ENCODE results near the gene CYP2F1.
"Not testable (repeated sequence)": the region's sequence is repeated elsewhere in the genome, so short reads cannot be mapped to it uniquely, and the experiment has no call there.

The CYP2F1 gene

DNA sequence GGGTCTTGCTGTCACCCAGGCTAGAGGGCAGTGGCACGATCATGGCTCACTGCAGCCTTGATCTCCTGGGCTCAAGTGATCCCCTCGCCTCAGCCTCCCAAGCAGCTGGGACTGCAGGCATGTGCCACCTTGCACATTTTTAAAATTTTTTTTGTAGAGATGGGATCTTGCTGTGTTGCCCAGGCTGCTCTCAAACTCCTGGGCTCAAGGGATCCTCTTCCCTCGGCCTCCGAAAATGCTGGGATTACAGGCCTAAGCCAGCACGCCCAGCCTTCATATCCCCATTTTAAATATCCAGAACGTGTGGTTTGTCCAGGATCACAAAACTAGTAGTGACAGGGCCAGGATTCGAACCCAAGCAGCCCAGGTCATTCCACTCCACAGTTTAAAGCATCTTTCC is 13.1 kb downstream of the CYP2F1 start:
- DNase-seq = not testable (repeated sequence)

DNA sequence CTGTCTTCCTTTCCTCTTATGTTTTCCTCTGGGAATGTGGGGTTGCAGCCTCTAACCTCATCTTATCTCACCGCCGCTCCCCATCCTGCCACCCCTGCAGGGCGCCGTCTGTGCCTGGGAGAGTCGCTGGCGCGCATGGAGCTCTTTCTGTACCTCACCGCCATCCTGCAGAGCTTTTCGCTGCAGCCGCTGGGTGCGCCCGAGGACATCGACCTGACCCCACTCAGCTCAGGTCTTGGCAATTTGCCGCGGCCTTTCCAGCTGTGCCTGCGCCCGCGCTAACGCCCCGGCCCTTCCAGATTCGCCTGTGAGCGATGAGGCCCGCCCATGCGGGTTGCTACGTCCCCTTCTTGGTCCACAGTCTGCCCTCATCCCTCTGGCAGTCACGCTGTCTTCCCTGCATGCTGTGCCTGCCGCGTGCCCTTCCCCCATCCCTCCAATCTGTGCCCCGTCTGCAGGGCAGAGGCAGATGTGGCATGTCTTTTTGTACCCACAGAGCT is 13.6 kb downstream of the CYP2F1 start:
- peak; percentile 28 to 59 for DNase-seq

DNA sequence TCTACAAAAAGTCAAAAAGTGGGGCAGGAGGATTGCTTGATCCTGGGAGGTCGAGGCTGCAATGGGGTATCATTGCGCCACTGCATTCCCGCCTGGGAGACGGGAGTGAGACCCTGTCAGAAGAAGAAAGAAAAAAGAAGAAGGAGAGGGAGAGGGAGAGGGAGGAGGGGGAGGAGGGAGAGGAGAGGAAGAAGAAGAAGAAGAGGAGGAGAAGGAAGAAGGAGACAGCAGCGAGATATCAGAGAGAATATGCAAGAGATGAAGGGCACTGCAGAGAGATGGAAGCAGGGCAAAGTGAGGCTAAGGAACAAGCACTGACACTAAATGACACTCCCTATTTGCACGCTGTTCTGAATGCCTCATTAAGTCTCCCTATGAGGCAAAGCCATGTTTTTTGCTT is 14.5 kb downstream of the CYP2F1 start:
- no peak for DNase-seq

DNA sequence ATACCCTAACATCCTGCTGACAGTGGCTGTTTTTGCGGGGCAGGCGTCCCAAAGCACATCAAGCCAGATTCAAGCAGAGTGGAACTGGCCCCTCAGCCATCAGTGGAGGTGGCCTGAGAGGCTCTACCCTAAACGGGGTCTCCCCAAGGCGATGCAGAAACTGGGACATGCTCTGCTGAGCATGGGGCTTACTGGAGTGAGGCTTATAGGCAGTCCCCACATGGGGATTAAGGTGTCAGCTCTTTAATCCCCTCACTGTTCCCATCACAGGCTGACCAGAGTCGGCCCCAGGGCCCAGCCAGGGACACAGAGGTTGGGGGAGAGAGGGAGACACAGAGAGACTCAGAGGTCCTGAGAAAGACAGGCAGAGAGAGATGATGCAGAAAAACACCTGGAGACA is 17.0 kb downstream of the CYP2F1 start:
- DNase-seq = peak in 1 of 2 experiments; percentile 7

DNA sequence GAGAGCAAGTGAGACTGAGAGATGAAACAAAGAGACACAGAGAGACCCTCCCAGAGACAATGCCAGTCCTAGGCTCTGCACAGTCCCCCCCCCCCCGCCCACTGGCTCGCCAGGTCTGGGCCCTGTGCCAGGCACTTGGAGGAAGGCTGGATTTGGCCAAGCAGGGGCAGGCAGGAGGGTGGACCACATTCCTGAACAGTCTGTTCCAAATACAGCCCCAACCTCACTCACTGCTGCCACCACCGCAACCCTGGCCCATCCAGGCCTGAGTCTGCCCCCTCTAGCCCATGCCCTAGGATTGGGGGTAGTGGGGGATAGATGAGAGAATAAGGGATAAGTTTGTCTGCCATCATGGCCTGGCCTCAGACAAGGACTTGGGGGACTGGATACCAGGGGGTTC is 19.0 kb downstream of the CYP2F1 start:
- no peak for DNase-seq

DNA sequence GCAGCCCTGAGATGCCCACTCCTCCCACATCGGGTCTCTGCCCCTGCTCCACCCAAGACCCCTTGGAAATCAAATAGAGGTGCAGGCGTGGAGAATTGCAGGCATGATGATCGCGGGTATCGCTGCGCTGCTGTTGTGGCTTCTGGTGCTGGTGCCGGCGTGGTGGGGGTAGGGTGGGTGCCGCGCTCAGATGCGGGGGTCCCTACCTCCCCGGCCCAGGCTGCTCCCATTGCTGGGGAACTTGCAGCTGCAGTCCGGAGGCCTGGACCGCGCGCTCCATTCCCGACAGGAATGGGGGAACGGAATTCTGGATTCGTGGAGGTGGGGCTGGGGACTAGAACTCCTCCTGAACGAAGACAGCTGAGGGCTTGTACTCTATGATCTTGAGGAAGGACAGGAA is 20.4 kb downstream of the CYP2F1 start:
- no peak for DNase-seq

DNA sequence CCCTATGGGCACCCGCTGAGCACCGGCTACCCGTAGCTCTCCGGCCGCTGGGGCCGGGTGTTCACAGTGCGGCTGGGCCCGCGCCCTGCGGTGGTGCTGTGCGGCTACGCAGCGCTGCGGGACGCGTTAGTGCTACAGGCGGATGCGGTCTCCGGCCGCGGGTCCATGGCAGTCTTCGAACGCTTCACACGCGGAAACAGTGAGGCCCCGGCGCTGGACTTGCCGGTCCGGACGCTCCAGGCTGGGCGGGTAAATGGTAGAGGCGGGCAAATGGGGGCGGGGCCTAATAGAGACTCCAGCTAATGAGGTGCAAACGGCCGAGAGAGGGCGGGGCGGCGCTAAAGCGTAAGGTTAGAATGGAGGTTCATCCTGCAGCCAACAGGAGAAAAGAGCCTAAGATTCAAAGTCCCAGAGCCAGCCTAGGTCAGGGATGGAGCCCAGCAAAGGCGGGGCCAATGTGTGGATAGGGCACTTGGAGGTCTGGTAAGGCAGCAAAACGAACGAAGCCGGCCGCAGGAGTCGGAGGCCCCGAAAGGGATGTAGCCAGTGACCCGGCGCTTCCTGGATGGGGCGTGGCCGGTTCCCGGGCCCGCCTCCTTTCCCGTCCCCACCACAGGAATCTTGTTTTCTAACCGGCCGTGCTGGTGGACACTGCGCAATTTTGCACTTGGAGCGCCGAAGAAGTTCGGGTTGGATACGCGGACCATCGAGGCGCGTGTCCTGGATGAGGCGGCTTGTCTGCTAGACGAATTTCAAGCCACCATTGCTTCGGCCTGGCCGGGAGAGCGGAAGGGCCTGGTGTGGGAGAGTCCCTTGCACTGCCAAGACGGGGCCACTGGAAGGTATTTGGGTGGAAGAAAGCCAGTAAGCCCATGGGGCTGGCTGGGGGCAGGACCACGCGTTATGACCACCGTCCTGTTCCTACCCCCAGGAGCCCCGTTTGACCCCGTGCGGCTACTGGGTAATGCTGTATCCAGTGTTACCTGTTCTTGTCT is 21.5 kb downstream of the CYP2F1 start:
- not testable (repeated sequence) for DNase-seq

DNA sequence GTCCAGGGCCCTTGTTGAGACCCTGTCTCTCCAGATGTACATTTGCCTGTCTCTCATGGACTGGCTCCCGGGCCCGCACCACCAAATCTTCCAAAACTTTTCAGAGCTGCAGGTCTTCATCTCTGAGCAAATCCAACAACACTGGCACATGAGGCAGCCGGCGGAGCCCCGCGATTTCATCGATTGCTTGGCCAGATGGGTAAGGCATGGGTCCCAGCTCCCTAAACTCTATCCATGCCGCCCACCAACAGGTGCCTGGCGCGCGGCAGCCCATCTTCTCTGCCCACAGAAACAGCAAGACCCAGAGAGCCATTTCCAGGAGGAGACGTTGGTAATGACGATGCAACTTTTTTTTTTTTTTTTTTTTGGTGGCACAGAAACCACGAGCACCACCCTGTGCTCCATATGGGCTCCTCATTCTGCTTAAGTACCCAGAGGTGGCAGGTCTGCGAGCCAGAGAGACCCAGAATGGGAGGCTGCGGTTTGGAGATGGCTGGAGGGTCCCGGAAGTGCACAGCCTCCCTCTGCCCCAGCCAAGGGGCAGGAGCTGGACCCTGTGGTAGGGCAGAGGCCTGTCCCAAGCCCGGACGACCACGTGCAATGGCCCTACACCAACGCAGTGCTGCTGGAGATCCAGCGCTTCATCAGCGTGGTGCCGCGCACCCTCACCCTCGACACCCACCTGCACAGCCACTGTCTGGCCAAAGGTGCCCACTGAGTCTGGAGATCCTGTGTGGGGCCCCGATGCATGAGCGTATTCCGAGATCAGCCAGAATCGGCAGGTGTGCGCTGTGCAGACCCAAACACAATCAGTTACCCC is 22.6 kb downstream of the CYP2F1 start:
- DNase-seq = no peak

DNA sequence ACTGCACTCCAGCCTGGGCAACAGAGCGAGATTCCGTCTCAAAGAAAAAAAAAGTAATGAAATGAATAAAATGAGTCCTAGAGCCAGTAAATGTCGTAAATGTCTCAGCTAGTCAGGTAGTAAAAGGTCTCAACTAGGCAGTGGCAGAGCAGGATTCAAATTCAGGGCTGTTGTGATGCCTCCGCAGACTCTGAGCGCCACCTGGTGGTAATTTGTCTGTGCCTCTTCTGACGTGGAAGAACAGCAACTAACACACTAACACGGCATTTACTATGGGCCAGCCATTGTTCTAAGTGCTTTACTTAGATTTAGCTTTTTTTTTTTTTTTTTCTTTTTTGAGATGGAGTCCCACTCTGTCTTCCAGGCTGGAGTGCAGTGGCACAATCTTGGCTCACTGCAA is 30.2 kb downstream of the CYP2F1 start:
- peak; percentile 29 to 69 for DNase-seq

DNA sequence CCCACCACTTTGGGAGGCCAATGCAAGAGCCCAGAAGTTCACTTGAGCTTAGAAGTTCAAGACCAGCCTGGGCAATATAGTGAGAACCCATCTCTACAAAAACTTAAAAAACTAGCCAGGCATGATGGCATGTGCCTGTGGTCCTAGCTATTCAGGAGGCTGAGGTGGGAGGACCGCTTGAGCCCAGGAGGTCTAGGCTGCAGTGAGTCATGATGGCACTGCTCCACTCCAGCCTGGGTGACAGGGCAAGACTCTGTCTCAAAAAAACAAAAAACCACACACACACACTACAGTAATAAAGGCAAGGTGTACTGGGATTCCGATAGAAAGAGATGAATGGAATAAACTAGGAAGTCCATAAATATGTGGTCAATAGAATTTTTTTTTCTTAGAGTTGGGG is 35.6 kb downstream of the CYP2F1 start:
- DNase-seq = no peak

DNA sequence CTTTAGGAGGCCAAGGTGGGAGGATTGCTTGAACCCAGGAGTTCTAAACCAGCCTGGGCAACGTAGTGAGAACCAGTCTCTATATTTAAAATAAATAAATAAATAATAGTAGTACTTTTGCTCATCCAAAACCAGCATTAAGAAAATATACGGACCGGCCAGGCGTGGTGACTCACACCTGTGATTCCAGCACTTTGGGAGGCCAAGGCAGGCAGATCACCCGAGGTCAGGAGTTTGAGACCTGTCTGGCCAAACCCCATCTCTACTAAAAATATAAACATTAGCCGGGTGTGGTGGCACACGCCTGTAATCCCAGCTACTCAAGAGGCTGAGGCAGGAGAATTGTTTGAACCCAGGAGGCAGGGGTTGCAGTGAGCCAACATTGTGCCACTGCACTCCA is 36.8 kb downstream of the CYP2F1 start:
- DNase-seq = not testable (repeated sequence)

DNA sequence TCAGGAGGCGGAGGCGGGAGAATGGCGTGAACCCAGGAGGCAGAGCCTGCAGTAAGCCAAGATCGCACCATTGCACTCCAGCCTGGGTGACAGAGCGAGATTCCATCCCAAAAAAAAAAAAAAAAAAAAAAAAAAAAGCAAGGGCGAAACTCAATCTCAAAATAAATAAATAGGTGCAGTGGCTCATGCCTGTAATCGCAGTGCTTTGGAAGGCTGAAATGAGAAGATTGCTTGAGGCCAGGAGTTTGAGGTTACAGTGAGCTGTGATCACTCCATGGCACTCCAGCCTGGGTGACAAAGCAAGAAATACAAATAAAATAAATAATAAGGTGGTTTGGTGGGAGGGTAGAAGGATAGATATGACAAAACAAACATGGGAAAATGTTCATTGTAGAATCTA is 39.8 kb downstream of the CYP2F1 start:
- DNase-seq = no peak

DNA sequence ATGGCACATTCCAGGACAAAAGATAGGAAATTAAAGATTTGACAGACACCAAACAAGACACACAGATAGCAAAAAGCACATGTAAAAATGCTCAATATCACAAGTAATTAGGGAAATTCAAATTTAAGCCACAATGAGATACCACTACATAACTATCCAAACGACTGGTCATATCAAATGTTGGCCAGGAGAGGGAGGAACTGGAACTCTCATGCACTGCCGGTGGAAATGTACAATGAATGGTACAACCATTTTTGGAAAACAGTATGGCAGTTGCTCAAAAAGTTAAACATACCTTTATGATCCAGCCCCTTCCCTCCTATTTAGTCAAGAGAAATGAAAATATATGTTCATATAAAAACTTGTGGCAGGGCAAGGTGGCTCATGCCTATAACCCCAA is 42.0 kb downstream of the CYP2F1 start:
- no peak for DNase-seq

DNA sequence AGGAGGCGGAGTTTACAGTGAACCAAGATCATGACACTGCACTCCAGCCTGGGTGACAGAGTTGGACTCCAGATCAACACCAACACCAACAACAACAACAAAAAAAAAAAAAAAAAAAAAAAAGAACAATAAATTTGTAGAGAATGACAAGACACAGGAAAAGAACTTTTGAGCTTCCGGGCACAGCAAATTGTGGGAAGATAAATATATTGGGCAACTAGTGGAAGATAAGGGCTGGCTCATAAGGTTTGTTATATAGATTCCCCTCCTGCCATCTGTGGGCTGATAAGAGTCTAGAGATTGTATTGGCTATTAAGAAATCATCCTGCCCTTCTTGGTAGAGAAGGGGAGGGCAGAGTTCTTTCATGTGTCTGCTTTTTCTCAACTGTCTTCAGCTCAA is 45.6 kb downstream of the CYP2F1 start:
- DNase-seq = no peak

DNA sequence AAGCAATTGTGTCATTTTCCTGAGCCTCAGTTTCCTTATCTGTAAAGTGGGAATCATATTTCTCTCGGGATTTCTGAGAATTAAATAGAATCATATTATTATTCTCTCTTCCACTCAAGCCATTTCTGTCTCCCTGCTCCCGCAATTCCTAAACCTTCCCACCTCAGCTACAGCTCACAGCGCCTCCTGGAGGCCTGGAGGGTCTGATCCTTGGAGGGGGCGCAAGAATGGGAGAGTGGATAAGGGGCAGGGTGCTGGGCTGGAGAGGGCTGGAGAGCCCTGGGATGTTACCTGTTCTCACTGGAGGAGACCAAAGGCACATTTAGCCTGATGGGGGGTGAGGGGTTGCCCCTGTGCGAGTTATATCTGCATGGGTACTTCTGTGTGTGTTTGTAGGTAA is 47.7 kb downstream of the CYP2F1 start:
- DNase-seq = peak in 1 of 2 experiments; percentile 5

DNA sequence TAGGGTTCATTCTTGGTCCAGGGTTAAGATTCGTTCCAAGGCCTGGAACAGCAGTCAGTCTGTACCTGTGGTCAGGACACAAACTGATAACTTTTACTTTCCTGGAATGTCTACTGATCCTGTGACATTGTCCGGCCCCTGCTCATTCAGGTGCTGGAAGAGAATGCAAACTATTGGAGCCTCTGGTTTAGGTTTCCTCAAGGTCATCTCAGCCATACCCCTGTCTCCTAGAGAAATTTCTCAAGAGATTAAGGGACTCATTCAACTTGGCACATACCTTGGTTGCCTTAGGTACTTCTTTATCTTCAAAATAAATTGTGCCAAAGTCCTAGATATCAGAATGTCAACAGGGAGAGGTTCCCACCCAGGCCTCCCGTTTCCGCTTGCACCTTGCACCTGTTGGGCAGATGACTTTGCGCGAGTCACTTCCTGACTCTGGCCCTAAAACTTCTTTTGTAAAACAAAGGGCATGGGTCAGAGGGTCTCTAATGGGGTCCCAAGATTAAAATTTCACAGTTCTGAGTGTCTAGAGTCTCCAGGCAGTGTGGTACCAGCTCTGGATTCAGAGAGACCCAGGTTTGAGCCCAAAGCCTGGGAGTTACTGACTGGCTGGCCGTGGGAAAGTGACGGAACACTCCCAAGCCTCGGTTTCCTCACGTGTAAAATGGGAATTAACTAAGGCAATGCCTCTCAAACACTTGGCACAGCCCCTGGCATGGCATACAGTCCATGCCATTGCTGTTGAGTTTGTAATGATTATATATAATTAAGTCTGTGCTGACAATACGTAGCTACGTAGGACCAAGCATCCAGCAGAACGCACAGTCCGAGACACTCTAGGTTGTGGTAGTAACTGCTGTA is 52.9 kb downstream of the CYP2F1 start:
- no peak for DNase-seq

DNA sequence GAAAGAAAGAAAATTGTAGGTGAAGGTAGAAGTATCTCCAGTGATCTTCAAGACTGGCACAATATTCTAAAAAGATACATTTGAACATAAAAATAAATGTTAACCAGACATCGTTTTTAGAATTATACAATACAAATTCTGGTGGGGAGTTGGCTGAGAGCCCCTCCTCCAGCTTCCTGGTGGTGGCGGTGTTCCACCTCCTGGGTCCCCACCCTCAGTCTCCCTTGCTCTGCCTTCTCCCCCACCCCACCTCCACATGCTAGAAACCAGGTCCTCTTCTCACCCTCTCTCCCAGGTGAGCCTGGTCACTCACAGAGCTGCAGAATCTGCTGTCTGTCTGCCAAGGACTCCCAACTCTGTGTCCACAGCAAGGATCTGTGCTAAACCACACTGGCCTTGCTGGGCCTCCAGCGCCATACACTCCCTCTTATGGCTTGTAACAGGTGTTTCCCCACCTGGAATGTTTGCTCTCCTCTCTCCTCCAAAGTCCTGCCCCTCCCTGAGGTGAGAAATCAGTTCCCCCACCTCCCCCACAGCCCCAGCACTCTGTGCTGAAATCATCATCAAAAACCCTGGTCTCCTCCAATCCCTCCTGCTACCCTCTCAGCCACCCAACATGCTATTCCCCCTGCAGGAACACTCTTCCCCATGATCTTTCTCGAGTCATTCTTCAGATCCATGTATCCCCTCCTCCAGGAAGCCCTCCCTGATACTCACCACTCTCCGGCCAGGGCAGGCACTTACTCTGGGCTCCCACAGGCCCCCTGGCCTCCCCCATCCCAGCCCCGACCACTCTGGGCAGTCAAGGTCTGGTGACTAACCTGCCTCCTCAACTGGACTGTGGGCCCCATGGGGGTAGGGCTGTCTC is 58.3 kb downstream of the CYP2F1 start:
- DNase-seq = no peak

DNA sequence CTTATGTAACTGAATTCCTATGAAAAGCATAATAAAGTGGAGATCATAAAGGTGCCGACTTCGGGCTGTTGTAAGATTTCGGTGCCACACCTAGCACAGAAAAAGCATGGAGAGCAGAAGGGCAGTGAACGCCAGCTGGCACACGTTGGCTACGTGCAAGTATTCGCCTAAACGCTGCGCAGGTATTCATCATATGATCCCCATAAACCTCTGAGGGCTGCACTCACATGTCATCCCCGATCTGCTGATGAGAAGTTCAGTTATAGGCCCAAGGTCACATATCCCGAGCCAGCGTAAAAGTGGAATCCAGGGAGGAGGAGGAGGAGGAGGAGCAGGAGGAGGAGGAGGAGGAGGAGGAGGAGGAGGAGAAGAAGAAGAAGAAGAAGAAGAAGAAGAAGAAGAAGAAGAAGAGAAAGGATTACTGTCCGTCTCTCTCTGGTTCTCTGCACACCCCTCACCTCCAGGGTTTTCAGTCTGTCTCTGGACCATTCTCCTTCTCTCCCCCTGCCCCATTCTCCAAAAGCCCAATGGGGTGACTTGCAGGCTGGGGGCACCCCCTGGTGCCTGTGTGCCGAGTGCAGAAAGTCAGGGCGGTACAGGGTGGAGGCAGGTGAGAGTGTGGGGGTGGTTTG is 60.2 kb downstream of the CYP2F1 start:
- no peak for DNase-seq

DNA sequence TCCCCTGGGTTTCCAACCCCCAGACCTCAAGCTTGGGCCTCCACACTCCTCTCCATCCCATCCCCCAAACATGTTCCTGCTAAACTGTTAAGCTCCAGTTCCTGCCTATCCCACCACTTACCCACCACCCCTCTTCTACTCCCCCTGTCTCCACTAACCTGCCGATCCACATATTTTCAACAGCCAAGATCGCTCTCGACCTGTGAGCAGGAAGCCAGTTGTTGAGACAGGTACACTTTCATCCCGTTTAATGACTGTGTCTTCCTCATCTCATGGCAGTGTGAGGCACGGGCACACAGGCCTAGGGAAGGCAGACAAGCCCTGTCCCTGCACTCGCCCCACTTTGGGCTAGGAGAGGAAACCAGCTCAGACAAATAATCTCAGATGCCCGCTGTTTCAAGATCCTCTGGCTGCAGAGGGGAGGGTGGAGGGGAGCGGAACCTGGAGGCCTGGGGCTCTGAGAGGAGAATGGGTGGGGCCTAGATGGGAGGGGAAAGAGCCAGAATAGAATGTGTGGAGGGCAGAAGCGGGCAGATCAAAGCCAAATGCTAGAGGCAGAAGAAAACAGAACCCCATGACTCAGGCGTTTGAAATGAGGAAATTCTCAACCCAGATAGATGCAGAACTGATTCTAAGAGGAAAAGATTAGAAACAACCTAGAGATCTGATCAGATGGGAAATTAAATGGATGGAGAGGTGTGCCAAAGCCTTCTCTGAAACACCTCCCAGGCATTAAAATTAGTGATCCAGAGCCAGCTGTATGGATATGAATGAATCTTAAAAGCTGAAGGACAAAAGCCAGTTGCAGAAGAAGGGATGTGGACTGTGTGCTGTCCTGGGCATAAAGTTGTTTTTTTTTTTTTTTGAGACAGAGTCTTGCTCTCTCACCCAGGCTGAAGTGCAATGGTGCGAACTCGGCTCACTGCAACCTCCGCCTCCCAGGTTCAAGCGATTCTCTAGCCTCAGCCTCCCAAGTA is 61.9 kb downstream of the CYP2F1 start:
- DNase-seq = no peak
